Uterus (tissue), 2 donors: ENCODE results near the gene GJA3.

Experiments
- POLR2A ChIP-seq, 2 donors: fragments of 450-650 bp; IDR thresholded peaks; one replicate each; pipeline ENCODE4 v1.6.1; 2016; ENCODE audit warnings: antibody characterized with exemption in 2 of 2, mild to moderate bottlenecking in 1 of 2, moderate library complexity in 1 of 2
- TF ChIP-seq, protein P1 (sequence below), 4 experiments: fragments of 200-600 bp in 2 of 4; fragments of 450-650 bp in 2 of 4; sonication (generic) in 2 of 4; IDR thresholded peaks; one replicate each; pipeline ENCODE4 v1.5.1; 2016 to 2019; ENCODE audit warnings: antibody characterized with exemption in 4 of 4, mild to moderate bottlenecking in 2 of 4, moderate library complexity in 1 of 4

- TF ChIP-seq, protein P1, sequence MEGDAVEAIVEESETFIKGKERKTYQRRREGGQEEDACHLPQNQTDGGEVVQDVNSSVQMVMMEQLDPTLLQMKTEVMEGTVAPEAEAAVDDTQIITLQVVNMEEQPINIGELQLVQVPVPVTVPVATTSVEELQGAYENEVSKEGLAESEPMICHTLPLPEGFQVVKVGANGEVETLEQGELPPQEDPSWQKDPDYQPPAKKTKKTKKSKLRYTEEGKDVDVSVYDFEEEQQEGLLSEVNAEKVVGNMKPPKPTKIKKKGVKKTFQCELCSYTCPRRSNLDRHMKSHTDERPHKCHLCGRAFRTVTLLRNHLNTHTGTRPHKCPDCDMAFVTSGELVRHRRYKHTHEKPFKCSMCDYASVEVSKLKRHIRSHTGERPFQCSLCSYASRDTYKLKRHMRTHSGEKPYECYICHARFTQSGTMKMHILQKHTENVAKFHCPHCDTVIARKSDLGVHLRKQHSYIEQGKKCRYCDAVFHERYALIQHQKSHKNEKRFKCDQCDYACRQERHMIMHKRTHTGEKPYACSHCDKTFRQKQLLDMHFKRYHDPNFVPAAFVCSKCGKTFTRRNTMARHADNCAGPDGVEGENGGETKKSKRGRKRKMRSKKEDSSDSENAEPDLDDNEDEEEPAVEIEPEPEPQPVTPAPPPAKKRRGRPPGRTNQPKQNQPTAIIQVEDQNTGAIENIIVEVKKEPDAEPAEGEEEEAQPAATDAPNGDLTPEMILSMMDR (IDR thresholded peaks at IDR 0.05): no peak
- no peak for TF ChIP-seq POLR2A (IDR thresholded peaks at IDR 0.05)
Measured at GRCh38 chr13:20151612-20152011, 9.2 kb downstream of the GJA3 start.
